DMS53 treated with DMSO at 0.1 percent for 48 hours (cell line): Measurements from ENCODE around the gene TMBIM6.
A peak's percentile ranks its signal among the peaks of the same experiment; 100 is the strongest.
"Not testable (repeated sequence)": the region's sequence is repeated elsewhere in the genome, so short reads cannot be mapped to it uniquely, and the experiment has no call there.

Experiments
- DNase-seq: peaks from one replicate; lab custom pipeline; 2025; ENCODE audit not compliant: unreplicated experiment; lab: John Stamatoyannopoulos, UW

TMBIM6 gene

DNA sequence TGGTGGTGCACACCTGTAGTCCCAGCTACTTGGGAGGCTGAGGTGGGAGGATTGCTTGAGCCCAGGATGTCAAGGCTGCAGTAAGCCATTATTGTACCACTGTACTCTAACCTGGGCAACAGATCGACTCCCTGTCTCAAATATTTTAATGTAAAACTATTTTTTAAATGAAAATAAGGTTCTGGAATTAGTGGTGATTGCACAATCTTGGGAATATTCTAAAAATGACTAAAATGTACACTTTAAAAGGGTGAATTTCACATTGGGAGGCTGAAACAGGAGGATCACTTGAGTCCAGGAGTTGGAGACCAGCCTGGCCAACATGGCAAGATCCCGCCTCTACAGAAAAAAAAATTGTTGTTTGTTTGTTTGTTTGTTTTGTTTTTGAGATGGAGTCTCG is 12.9 kb upstream of the TMBIM6 start:
- no peak for DNase-seq

DNA sequence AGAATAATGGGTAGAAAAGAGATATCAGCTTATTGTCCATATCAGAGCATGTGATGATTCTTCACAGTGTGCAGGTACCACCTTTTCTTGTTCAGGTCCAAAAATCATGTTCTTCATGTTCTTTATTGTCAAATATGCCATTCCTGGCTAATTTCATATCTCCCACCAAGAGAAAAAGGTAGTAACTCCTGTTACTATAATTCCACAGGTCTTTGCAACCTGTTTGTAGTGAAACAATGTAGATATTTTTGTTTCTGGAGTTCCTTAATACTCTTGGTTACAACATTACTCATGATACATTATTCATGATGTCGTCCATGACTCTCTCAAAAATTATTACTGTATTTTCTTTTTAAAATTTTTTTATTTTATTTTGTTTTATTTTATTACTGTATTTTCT is 11.3 kb upstream of the TMBIM6 start:
- no peak for DNase-seq

DNA sequence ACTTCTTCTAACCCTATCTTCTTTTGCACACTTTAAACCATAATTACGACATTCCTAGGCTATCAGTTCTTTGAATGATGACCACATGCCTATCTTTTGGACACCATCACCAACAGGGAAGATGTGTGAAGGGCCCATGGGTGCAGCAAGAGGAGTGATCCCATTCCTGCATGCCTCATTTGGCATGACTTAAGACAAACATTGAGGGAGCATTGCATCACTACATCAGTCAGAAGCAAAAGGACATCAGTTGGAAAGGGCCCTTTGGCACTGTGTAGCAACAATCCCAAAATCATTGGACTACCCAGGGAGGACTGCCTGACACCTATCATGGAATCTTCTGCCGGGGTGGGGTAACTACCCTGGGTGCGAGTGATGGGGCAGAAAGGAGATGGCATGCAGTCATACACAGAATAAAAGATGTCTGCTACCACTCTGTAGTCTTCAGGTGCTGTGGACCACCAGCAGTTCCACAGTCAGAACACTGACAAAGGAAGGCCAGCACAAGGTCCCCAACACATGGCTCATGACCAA is 10.7 kb upstream of the TMBIM6 start:
- DNase-seq, result no peak

DNA sequence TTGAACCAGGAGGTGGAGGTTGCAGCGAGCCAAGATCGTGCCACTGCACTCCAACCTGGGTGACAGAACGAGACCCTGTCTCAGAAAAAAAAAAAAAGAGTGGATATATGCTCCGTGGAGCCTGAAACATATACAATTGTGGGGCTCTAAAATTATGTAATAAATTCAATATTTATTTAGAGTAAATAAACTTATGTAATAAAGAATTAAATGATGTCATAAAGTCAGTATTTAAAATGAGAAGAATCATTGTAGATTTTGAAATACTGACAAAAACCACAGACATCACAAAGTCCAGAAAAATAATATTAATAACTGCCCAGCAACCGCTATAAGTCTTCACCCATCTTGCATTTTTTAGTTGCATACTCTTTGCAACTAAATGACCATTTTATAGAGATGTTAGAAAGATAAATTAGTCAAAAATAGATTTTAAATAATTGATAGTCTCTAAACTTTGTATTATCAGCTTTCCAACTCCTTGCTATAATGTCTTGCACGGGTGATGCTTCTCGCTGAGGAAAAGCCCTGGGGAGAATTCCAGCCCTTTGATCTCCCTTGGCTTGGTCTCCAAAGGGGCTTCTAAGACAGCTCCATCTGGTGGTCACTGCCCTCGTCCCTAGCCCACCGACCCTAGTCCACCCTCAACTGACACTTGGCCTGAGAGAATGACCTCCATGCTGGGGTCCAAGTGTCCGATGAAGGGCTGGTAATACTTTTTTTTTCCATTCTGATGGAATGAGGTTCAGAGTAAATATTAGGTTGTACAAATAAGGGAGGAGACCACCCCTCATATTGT is 7.9 kb upstream of the TMBIM6 start:
- no peak for DNase-seq

DNA sequence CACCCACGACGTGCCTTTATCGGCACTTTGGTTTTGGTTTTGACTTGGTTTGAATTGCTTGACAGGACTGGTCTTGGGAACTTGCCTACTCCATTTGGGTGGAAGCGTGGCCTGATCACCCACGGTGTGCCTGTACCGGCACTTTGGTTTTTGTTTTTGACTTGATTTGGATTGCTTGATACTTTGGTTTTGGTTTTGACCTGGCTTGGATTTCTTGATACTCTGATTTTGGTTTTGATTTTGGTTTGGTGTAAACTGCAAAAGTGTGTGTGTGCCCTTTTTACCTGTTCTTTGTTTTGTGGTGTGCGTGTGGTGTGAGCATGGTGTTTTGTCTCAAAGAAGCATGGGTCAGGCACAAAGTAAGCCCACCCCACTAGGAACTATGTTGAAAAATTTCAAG is 6.5 kb upstream of the TMBIM6 start:
- not testable (repeated sequence) for DNase-seq

DNA sequence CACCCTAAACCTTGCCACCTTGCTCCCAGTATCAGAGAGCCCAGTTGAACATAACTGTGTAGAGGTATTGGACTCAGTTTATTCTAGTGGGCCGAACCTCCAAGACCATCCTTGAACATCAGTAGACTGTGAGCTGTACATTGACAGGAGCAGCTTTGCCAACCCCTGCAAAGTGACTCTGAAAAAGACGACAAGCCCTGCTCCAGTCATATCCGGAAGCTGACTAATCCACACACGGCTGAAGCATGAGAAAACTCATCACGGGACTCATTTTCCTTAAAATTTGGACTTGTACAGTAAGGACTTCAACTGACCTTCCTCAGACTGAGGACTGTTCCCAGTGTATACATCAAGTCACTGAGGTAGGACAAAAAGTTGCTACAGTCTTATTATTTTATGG is 2.6 kb upstream of the TMBIM6 start:
- DNase-seq, result not testable (repeated sequence)

DNA sequence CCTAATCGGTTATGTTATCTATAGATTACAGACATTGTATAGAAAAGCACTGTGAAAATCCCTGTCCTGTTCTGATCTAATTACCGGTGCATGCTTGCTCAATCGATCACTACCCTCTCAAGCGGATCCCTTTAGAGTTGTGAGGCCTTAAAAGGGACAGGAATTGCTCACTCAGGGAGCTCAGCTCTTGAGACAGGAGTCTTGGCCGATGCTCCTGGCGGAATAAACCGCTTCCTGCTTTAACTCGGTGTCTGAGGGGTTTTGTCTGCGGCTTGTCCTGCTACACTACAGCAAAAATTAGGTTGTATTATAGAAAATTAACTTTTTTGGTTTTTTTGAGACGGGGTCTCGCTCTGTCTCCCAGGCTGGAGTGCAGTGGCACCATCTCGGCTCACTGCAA is 1.1 kb upstream of the TMBIM6 start:
- DNase-seq, result not testable (repeated sequence)

DNA sequence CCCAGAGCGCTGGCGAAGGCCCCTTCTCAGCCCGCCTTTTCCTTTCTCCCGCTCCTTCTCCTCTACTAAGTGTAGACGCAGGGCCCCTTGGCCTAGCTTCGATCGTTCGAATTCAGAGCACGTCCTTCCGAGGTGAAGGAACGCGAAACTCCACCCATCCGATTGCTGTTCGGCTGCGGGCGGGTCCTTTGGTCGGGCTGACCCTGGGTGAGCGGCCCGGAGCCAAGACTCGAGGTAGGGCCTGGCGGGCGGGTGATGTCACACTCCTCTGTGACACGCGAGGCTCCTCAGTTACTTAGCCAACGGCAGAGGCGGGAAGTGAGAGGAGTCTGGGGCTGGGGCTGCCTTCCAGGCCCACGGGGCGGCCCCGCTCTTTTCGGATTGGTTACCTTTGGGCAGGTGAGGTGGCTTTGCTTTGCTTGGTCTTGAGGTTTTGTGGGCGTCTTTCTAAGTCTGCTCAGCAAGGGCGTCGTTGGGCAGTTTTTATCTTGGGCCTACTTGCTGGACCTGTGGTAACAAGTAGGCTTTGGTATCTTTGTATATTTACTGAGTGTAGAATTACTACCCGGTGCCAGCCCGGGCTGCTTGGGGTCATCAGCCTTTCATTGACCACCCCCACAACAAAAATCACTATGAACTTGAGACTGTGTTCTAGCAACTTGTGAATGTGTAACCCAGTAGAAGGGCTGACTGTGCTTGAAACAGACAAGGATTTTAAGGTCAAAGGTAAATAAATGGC is 694 bp downstream of the TMBIM6 start:
- peak; percentile 56 for DNase-seq

DNA sequence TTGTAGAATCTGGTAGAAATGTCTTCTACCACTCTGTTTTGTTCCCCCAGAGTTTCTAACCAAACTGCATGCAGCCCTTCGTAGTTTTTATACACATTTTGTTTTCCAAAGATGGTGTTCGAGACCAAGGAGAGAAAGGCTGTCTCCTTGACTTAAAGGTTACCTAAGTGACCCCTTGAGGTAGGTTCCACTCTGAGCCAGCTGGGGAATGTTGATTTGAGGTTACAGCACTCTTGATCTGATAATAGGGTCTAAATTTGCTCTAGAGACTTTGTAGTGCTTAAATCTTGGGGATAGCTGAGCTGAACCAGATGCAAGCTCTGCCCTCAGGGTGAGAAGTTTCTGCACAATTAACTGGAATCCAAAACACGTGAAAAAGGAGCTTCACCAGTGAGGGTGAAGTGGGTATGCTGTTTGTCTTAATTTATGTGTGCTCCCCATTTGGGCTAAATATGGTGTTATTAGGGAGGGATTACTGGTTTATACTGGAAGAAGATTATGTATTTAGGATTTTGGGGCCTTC is 3.1 kb downstream of the TMBIM6 start:
- no peak for DNase-seq

DNA sequence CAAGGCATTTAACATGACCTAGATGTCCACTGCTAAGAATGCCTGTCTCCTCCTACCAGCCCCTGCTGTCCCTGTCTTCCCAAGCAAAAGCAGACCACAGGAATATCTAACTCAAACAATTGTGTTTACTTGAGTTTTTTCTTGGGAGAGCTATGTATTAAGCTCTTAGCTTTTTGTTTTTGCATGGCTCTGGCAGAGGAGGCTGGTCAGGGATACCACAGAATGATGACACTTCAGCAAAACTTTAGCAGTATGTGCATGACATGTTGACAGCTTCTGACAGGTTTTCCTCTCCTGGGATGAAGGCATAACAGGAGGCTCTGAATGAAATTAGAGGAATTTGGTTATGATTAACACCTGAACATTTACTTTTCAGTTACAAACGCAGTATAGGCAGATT is 6.9 kb downstream of the TMBIM6 start:
- no peak for DNase-seq

DNA sequence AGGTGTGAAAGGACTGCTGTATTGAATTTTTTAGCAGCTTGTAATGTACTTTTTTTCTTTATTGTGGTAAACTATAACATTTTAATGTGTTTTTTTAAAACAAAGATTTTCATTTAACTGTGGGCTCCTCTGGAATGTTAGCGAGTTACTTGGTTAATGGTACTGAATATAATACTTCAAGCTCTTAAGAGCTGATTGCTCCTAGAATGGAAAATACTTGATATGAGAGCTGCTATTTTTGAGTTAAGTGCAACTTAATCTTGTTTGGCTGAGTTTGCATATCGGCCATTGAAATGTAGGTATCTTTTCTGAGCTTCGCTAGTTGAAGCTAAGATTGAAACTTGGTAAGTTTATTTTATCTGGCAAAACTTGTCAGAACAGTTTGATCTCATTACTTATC is 7.4 kb downstream of the TMBIM6 start:
- DNase-seq, result no peak

DNA sequence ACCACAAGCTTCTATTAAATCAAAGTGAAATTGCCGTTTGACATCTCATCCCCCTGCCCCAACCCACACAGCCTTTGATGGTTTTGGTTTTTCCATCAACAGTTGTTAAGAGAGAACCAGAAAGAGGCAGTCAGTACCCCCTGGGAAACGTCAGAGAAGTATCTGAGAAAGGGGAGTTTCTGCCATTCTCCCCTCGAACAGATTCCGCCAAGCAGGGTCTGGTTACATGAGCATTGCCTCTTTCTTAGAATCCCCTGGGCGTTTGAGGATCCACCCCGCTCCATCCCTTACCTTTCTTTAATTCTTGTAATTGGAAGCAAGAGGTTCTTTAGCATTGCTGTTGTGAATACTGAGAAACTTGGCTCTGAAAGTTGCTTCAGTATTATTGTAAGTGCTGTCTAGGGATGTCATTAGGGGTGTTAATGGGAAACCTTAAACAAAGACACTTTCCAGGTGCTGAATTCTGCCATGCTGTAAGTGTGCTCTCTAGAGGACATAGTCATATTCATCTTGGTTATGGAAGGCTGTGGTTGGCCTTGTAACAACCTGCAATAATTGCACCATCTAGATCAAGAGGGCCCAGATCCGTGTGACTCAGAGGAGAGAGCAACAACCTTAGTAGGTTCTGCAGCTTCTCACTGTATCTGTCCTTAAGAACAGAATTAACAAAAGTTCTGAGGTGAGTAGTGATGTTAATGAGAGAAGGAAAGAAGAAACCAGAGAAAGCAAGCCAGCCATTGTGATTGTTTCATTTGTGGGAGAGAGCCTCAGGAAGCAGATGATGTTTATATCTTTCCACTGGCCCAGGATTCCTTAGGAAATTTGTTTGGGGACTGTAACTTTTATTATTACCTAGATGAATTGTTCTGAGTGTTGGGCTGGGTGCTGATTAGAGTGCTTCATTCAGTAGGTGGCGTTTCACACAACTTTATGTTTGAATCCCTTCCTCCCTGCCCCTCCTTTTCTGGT is 9.0 kb downstream of the TMBIM6 start:
- DNase-seq, result no peak

DNA sequence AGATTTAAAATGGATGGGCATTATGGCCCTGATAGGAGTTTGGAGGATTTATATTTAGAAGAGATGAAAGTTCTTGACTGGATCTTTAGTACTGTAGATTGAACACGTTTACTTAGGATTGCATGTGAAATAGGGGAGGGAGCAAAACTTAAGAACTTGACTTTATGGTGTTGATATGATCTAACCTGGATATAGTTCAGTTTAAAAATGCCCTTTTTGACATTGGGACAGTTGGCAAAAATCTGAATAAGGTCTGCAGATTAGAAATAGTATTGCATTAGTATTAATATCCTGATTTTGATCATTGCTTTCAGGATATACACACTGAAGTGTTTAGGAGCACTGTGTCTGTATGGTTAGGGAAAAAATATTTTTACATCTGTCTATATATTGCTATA is 9.6 kb downstream of the TMBIM6 start:
- no peak for DNase-seq

DNA sequence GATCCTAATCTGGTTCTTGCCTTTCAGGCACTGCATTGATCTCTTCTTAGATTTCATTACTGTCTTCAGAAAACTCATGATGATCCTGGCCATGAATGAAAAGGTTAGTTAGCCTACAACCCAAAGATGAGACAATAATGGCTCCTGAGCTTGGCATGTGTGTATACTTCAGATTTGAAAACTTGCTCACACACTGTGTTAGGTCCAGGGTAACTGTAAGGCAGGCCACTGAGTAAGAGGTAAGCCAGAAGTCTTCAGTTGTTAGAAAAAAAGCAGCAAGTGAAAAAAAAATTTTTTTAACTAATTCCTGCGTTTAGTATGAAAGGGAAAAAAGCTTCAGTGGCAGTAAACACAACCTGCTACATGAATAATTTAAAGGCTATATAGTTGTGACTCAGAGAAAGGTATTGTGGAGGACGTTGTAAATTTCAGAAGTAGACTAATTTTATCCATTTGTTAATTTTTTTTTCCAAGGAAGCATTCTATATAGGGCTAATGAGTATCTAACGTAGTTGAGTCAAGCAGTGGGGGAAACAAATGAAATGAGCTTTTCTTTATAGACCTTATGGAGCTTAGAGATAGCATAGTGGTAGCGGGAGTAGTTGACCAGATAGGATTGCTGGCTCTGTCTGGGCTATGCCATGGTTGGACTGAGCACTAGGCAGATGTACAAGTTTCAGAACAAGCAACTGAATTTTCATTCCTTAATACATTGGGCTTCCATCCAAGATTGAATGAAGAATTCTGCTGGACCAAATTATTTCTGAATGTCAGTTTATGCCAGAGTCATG is 20.5 kb downstream of the TMBIM6 start:
- no peak for DNase-seq

DNA sequence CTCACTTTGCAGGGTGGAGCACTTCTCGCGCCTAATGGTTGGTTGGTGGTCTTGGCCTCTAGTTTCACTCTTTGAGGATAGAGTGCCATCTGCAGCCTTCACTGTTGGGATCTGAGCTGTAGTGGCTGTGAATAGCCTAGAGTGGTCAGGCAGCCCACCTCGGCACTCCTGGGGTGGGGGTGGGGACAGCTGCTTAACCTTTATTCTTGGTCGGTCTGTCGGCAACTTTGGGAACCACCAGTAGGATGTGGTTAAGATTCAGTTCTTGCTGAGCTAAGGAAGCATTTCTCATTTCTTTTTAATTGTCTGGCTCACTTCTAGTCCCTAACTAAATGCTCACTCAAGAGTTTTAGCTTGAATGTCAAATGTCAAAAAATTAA is 21.1 kb downstream of the TMBIM6 start:
- no peak for DNase-seq

DNA sequence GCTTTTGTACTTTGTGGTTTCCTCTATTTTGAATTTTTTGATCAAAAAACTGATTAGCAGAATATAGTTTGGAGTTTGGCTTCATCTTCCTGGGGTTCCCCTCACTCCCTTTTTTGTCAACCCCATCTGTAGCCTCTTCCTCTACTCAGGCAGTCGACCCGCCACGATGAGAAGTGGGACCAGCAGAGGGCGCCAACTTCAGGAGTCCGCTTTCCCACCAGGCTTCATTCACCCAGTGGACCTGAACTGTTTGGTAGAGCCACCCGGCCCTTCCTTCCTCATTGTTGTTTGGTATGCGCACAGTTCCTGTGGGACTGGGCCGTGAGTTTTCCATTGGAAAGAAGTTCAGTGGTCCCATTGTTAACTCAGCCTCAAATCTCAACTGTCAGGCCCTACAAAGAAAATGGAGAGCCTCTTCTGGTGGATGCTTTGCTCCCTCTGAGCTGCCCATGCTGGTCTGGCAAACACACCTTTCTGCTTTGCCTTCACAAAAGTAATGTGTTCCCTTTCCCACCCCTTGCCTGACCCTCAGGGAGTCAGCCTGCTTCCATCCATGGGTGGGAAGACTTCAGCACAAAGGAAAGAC is 21.7 kb downstream of the TMBIM6 start:
- DNase-seq, result no peak

DNA sequence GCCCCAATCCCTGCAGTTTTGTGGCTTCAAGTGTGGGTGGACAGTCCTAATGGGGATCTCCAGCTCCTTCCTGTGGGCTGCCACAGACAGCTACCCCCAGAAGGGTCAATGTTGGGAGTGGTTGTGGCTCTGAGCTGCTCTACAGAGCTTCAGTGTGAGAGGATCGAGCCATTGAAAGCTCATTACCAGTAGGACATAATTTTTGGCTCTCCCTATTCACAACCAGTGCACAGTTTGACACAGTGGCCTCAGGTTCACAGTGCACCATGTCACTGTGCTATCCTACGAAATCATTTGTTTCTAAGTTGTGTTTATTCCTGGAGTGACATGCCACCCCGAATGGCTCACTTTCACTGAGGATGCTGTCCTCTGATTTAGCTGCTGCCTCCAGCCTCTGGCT is 22.8 kb downstream of the TMBIM6 start:
- no peak for DNase-seq

DNA sequence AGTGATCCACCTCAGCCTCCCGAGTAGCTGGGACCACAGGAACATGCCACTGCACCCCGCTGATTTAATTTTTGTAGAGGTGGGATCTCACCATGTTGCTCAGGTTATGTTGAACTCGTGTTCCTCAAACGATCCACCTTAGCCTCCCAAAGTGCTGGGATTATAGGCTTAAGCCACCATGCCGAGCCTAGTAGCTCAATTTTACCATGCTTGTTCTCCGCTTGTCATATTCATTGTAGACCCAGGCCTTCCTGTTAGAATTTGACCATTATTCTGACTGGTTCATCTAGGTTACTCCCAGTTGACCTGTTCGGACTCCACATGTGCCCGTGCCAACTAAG is 24.7 kb downstream of the TMBIM6 start:
- DNase-seq, result no peak

DNA sequence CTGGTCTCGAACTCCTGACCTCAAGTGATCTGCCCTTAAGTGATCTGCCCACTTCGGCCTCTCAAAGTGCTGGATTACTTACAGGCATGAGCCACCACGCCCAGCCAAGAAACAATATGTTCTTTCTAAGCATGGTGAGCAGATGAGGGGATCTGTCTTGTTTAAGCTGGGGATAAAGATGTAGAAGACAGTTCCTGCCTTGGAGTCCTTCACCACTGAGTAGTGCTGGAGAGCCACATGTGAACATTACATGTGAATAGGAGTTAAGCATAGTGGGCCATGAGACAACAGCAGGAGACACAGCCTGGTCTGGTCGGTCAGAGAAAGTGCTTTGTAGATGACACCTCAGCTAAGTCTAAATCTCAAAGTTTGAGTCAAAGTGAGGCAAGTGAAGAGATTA is 26.0 kb downstream of the TMBIM6 start:
- DNase-seq, result no peak

DNA sequence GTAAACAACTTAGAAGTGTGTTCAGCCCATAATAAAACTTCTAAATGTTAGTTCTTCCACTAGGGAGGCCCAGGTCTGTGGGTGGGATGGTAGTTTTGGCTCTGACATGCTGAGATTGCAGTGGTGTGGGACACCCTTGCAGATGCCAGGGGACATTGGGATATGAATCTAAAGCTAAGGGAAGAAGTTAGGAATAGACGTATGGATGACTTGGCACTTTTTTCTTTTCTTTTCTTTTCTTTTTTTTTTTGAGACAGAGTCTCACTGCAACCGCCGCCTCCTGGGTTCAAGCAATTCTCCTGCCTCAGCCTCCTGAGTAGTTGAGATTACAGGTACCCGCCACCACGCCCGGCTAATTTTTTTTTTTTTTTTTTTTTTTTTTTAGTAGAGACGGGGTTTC is 31.7 kb downstream of the TMBIM6 start:
- not testable (repeated sequence) for DNase-seq
